Prostate gland (tissue), 2 donors: ENCODE measurements around the gene ZP2.

ENCODE experiments used
- CTCF ChIP-seq, 4 experiments: fragments of 200-600 bp in 2 of 4; fragments of 450-650 bp in 2 of 4; sonication (generic) in 2 of 4; IDR thresholded peaks; 1 replicate in 3 of 4; 2 replicates in 1 of 4; pipeline ENCODE4 v1.5.1; 2016 to 2019; ENCODE audit warnings: antibody characterized with exemption in 4 of 4, mild to moderate bottlenecking in 2 of 4, moderate library complexity in 2 of 4
- POLR2A ChIP-seq: fragments of 450-650 bp; IDR thresholded peaks from one replicate; pipeline ENCODE4 v1.6.1; 2016; ENCODE audit warnings: antibody characterized with exemption, mild to moderate bottlenecking

GRCh38 chr16:21250072-21250923 is 38.9 kb upstream of the ZP2 start:
- TF ChIP-seq POLR2A (no peak), CTCF (IDR thresholded peaks at IDR 0.05) (no peak)
